Ovary (tissue), 3 donors: ENCODE results near the gene CXCL10.

ENCODE experiments used
- EP300 ChIP-seq: sonication (generic); formaldehyde crosslinking; IDR thresholded peaks from one replicate; pipeline ENCODE4 v1.6.1; 2017; ENCODE audit warnings: antibody characterized with exemption
- POLR2A ChIP-seq: fragments of 450-650 bp; IDR thresholded peaks from one replicate; pipeline ENCODE4 v1.6.1; 2017; ENCODE audit warnings: antibody characterized with exemption, mild to moderate bottlenecking, moderate library complexity
- TF ChIP-seq, protein P1 (sequence below), 3 donors: fragments of 450-650 bp in 2 of 3; fragments of 200-600 bp in 1 of 3; IDR thresholded peaks; one replicate each; pipeline versions ENCODE4 v1.5.1 to v1.8.0; 2016 to 2022; ENCODE audit warnings: antibody characterized with exemption in 3 of 3, mild to moderate bottlenecking in 1 of 3
- donor health status: DM: no; HTN: no; CAD: no.

DNA sequence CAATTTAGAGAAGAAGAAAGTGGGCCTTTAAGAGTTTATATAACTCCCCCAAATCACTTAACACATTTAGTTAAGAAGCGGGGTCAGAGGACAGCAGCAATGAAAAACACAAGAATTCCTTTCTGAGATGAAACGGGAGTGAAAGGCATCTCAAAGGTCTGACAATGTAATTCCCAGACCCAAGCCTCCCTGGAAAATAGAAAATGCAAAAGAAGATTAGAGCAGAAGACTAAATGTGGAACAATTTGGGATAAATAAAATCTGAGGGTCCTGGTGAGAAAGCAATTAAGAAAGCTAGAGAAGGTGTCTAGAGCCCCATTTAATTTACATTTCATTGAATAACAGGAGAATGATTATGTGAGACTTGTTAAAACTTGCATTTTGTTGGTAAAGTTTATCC lies 32.1 kb upstream of the CXCL10 start:
- TF ChIP-seq, protein P1, sequence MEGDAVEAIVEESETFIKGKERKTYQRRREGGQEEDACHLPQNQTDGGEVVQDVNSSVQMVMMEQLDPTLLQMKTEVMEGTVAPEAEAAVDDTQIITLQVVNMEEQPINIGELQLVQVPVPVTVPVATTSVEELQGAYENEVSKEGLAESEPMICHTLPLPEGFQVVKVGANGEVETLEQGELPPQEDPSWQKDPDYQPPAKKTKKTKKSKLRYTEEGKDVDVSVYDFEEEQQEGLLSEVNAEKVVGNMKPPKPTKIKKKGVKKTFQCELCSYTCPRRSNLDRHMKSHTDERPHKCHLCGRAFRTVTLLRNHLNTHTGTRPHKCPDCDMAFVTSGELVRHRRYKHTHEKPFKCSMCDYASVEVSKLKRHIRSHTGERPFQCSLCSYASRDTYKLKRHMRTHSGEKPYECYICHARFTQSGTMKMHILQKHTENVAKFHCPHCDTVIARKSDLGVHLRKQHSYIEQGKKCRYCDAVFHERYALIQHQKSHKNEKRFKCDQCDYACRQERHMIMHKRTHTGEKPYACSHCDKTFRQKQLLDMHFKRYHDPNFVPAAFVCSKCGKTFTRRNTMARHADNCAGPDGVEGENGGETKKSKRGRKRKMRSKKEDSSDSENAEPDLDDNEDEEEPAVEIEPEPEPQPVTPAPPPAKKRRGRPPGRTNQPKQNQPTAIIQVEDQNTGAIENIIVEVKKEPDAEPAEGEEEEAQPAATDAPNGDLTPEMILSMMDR (IDR thresholded peaks at IDR 0.05): no peak
- TF ChIP-seq EP300 (no peak), POLR2A (no peak)
